GM21619 (cell line): ENCODE data around the gene SLC29A4.
"Not testable (repeated sequence)": the region's sequence is repeated elsewhere in the genome, so short reads cannot be mapped to it uniquely, and the experiment has no call there.

ENCODE experiments used
- ATAC-seq: cut with Tn5 transposase; IDR thresholded peaks from one replicate; pipeline ENCODE4 v1.9.1; 2021; ENCODE audit not compliant: unreplicated experiment

SLC29A4 gene

DNA sequence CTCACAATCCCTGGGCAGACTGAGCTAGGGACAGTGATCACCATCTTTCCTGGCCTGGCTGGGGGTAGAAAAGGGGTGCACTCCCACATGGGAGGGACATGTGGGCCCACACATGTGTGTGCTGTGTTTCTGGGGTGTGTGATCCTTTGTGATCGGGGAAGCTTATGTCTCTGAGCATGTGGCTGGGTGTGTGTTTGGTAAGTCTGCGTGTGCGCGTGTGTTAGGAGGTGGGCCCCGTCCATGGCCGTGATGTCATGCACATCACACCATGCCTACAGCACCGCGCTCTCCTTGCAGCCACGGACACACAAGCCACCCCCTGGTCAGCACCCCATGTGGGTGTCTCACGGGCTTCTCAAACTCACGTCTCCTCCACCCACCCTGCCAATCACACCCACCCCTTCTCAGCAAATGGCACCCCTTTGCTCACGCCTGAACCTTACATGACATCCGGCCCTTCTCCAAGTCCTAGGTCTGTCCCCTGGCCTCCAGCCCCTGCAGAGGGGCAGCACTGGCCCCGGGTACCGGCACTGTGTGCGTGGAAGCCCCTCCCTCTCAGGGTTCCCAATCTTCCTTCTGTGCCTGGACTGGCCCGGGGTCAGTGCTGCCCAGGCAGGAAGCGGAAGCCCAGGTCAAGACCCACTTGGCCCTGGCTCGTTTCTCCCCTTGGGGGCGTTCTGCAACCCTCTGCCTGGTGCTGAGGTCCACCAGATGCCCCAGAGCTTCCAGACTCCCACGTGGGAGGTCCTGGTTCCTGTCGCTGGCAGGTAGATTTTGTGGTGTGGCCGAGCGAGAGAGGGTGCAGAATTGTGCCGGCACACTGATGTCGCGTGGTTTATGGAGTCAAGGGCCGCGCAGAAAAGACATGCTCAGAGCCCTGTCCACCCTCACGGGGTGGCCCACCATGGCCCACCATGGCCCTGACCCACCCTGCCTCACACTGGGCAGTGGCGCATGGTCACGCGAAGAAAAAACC is 12.6 kb downstream of the SLC29A4 start:
- ATAC-seq, result no peak

DNA sequence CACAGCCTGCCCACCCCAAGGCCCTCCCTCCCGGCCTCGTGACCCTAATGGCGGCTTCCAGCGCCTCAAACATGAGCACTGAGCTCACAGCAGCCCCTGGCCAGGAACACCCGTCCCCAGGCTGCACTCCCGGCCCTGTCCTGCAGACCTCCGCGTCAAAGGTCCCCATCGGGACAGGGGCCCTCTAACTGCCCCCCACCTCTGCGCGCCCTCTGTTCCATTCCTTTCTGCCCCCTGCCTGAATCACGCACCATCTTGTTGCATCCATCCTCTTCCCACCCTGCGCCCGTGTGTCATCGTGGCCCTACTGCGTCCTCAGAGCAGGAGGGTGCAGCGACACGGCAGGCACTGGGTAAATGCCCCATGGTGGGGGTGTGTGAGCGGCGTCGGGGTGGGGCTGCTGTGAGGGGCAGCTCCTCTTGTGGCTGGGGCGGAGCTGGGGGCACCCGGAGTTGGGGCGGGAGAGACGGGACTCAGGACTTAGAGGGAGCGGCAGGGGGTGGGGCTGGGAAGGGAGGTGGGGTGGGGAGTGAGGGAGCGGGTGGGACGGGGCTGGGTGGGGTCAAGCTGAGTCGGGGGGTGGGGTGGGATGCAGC is 13.4 kb downstream of the SLC29A4 start:
- no peak for ATAC-seq

- ATAC-seq, result peak; percentile 53
These were observed 14.0 kb downstream of the SLC29A4 start for GRCh38 chr7:5296611-5297226.

DNA sequence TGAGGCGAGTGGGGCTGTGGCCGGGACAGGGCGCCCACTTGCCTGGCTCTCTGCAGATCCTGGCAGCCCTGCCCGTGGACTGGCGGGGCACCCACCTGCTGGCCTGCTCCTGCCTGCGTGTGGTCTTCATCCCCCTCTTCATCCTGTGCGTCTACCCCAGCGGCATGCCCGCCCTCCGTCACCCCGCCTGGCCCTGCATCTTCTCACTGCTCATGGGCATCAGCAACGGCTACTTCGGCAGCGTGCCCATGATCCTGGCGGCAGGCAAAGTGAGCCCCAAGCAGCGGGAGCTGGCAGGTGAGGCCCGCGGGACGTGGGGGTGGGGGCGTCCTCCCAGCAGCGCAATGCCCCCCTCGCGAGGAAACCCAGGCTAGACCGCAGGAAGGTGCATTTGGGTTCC is 17.6 kb downstream of the SLC29A4 start:
- ATAC-seq, result no peak

DNA sequence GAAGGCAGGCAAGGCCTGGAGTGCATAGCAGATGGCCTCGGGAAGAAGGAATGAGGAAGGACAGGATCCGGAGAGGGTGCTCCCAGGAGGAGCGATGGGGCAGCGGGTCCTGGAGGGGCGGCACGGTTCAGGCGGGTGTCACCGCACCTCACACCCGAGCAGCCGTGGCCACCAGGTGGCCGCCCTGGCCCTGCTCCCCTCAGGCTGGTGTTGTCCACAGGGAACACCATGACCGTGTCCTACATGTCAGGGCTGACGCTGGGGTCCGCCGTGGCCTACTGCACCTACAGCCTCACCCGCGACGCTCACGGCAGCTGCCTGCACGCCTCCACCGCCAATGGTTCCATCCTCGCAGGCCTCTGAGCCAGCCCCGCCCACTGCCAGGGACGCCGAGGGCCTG is 19.8 kb downstream of the SLC29A4 start:
- no peak for ATAC-seq

DNA sequence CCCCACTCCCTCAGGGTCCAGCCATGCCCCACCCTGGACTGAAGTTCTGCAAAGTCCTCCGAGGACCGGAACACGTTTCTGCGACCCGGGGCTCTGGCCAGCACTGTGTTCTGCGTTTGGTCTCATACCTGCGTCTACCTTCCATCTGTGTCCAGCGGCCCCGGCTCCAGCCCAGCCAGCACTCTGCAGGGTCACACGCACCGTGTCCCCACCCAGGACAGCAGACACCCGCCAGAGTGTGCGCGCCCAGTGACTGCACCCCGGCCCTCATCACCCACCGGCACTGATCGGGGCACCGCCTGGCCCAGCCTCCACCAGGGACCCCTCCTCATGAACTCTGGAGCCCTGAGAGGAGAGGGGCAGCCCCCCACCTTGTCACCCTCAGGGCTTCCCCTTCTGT is 20.3 kb downstream of the SLC29A4 start:
- no peak for ATAC-seq

GRCh38 chr7:5303591-5304505 is 21.1 kb downstream of the SLC29A4 start:
- ATAC-seq, result no peak

DNA sequence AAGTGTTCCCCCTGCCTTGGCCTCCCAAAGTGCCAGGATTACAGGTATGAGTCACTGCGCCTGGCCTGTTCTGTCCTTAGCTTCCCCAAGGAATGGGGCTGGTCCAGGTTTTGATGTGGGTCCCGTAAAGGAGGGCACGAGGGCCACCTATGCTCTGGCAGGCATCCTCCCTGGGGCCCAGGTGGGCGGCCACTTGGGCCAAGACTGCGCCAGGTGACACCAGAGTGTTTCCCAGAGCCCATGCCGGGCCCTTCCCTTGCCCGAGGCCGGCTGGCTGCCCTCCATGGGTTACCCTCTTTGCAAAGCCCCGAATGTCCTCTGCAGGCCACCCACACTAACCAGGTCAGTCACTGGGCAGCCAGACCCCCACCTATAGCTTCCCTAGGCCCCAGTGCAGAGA is 22.3 kb downstream of the SLC29A4 start:
- ATAC-seq, result not testable (repeated sequence)

DNA sequence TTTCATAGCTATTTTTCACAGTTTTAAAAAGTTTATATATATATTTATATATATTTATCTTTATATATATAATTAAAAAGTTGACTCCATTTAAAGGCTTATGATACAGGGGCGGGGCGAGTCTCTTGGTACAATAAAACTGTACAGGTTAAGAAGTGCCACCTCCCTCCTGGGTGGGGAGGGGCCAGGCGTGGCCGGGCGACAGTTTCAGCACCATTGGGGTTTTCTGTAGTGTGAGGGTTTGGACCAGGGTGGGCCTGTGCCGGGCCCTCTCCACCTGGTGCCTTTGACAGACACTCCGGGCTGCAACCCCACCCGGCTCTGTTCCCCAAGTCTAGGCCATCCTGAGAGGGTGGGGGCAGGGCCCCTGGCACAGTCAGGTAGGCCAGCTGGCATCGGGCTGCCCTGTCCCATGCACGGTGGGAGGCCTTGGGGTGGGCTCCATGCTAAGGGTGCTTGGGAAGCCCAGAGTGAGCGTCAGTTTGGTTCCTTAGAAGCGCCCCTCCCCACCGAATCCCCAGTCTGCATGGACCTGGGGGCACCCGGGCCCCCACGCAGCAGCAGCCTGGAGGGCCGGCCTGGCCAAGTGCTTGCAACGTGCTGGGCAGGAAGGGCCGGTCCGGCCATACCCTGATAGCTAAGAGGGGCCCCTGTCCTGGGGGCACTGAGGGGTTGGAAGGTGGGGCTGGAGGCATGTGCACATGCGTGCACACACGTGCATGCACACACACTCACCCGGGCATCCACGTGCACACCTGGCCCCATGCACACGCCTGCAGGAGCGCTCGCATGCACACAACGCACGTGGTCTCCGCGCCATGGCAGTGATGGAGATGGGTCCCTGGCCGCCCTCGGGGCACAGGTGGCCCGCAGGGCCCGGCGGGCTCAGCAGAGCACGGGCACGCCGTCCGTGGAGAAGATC is 24.7 kb downstream of the SLC29A4 start:
- ATAC-seq, result not testable (repeated sequence)

- no peak for ATAC-seq
These were observed 26.4 kb downstream of the SLC29A4 start for GRCh38 chr7:5309146-5309545.

- no peak for ATAC-seq
These were observed 28.2 kb downstream of the SLC29A4 start for GRCh38 chr7:5310822-5311405.

GRCh38 chr7:5312276-5313070 is 29.7 kb downstream of the SLC29A4 start:
- ATAC-seq, result not testable (repeated sequence)

DNA sequence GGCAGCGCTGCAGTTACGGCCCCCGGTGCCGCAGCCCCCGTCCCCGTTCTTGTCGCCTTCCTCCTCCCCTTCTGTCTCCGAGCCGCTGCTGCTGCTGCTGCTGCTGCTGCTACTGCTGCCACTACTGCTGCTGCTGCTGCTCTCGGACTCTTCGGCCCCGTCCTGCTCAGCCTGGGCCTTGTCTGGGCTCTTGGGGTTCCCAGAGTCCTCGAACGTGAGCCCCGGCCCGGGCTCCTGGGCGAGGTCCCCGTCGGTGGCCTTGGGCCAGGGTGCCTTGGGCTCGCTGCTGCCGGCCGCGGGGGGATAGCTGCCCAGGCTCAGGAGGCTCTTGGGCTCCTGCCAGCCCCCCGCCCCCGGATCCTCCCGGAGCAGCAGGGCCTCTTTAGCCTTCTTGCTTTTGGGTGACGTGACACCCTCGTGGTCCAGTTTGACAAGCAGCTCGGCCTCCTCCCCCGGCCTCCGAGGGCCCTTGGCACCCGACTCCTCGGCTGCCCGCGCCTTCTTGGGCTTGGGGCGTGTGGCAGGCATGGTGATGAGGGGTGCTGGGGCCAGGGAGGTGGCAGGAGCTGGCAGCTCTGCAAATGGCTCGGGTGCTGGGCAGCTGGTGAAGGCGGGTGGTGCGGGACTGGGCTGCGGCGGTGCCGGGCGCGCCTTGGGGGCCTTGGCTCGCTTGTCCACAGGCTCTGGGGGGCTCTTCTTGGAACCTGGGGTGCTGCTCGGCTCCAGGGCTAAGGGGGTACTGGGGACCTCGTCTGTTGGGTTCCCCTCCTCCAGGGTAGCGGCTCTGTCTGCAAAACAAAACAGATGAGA is 30.5 kb downstream of the SLC29A4 start:
- ATAC-seq, result not testable (repeated sequence)

GRCh38 chr7:5314864-5315263 is 32.1 kb downstream of the SLC29A4 start:
- no peak for ATAC-seq

GRCh38 chr7:5315761-5316160 is 33.0 kb downstream of the SLC29A4 start:
- no peak for ATAC-seq

DNA sequence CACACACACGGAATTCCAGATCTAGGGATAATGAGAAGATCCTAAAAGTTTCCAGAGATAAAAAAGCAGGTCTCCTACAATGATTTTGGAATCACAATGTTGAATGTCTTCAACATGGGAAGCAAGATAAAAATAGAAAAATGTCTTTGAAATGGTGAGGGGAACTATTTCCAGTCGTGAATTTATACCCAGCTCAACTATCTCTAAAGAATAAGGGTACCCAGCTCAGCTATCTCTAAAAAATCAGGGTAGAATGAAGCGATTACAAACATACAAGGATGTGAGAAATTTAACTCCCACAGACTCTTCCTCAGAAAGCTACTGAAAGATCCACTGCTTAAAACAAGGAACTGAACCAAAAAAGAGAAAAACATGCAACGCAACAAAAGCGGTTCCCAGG is 35.9 kb downstream of the SLC29A4 start:
- ATAC-seq, result not testable (repeated sequence)

DNA sequence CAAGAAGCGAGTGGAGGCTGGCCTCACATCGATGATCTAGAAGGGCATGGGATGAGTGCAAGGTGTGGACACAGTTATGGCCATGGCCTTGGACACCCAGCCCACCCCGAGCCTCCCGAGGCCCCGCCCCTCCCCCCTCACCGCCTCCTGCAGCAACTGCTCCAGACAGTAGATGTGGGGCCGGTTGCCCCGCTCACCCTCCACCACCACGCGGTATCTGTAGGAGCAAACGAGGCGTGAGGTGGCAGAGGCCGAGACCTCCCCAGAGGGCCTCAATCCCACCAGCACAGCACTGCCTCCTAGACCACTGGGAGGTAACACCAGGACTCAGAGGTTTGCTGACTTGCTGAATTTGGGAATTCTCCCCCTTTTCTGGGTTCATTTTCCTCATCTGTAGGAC is 37.6 kb downstream of the SLC29A4 start:
- no peak for ATAC-seq
